DOHH2 (cell line): ENCODE measurements around the gene WDR74.

Experiments used
- CTCF ChIP-seq: fragments of 200-600 bp; sonication (generic); IDR thresholded peaks from one replicate; pipeline ENCODE4 v1.5.1; 2014; ENCODE audit warnings: antibody characterized with exemption, mild to moderate bottlenecking, low read depth, low read length; ENCODE audit not compliant: poor library complexity, severe bottlenecking
- EZH2phosphoT487 ChIP-seq: fragments of 200-600 bp; sonication (generic); IDR thresholded peaks from 2 replicates; pipeline ENCODE4 v1.6.1; 2017; ENCODE audit warnings: borderline replicate concordance, mild to moderate bottlenecking, antibody characterized with exemption, low read length, moderate library complexity, mixed read lengths

DNA sequence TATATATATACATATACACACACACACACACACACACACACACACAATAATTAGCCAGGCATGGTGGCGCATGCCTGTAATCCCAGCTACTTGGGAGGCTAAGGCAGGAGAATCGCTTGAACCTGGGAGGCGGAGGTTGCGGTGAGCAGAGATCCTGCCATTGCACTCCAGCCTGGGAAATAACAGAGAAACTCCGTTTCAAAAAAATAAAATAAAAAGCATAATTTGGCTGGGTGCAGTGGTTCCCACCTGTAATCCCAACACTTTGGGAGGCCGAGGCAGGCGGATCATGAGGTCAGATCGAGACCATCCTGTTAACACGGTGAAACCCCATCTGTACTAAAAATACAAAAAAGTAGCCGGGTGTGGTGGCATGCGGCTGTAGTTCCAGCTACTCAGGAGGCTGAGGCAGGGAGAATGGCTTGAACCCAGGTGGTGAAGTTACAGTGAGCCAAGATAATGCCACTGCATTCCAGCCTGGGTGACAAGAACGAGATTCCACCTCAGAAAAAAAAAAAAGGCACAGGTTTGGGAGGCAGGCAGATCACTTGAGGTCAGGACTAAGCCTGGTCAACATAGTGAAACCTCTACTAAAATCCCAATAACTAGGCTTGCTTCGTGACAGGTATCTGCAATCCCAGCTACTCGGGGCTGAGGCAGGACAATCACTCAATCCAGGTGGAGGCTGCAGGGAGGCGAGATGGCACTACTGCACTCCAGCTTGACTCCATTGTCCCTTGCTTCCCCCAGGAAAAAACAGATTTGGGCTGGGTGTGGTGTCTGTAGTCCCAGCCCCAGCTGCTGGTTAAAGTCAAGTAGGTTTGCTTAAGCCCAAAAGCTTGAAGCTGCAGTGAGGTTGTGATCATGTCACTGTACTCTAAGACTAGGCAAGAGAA lies 11.8 kb upstream of the WDR74 start:
- TF ChIP-seq CTCF (no peak), EZH2phosphoT487 (no peak)
